Fibroblast of the aortic adventitia (primary cell): Measurements from ENCODE around the gene CYBC1. TPM values are rescaled to one million over a fixed set of nuclear protein-coding genes. Genes with fewer than 3 reads are reported as not detected.

ENCODE experiments used
- DNase-seq: peaks from one replicate; pipeline ENCODE4 v3.0.0-alpha.2; 2010; ENCODE audit warnings: low read depth
- H3K4me3 ChIP-seq: 2 replicates; pipeline ENCODE4 v1.5.1; 2011; ENCODE audit warnings: low read depth, mild to moderate bottlenecking, control low read depth, low read length, moderate library complexity
- CTCF ChIP-seq: IDR thresholded peaks from 2 replicates; pipeline ENCODE4 v1.5.1; 2011; ENCODE audit warnings: mild to moderate bottlenecking, low read length, control low read depth, inconsistent platforms; ENCODE audit not compliant: insufficient read depth
- total RNA-seq: library from RNA; depleted of rRNA; stranded (reverse); fragments of >200 nt; gene quantifications from 2 replicates; pipeline ENCODE4 v1.2.3, GENCODE V29; 2012; ENCODE audit warnings: low replicate concordance

The CYBC1 gene
- total RNA-seq, 1 donor, result 46.4 TPM

- no peak overlapping the region for H3K4me3 ChIP-seq
- no peak for DNase-seq
- no peak for TF ChIP-seq CTCF
These were observed 47.7 kb downstream of the CYBC1 start for GRCh38 chr17:82402865-82403264.

- no peak for DNase-seq
These were observed 49.7 kb downstream of the CYBC1 start for GRCh38 chr17:82400830-82401229.

GRCh38 chr17:82400206-82400605 lies 50.3 kb downstream of the CYBC1 start:
- no peak overlapping the region for H3K4me3 ChIP-seq
- no peak for TF ChIP-seq CTCF
- peak; percentile 23 for DNase-seq

More at GRCh38 chr17:82400830-82401229, 49.7 kb downstream of the CYBC1 start:
- TF ChIP-seq CTCF, result no peak
- H3K4me3 ChIP-seq, result no peak overlapping the region

- no peak for TF ChIP-seq CTCF
- DNase-seq, result no peak
- no peak overlapping the region for H3K4me3 ChIP-seq
These were observed 50.9 kb downstream of the CYBC1 start for GRCh38 chr17:82399601-82400101.

GRCh38 chr17:82399041-82399441 lies 51.5 kb downstream of the CYBC1 start:
- no peak overlapping the region for H3K4me3 ChIP-seq
- DNase-seq, result peak; percentile 89
- no peak for TF ChIP-seq CTCF

- TF ChIP-seq CTCF, result no peak
- no peak overlapping the region for H3K4me3 ChIP-seq
- no peak for DNase-seq
These were observed 52.9 kb downstream of the CYBC1 start for GRCh38 chr17:82397449-82398335.
